ENCODE data around the gene MCEMP1.

The MCEMP1 gene

GRCh38 chr19:7665076-7665475 is 11.8 kb upstream of the MCEMP1 start:
- H3K4me3 ChIP-seq (ENCODE audit: low read depth, low read length): no peak overlapping the region
- TF ChIP-seq, protein P1, sequence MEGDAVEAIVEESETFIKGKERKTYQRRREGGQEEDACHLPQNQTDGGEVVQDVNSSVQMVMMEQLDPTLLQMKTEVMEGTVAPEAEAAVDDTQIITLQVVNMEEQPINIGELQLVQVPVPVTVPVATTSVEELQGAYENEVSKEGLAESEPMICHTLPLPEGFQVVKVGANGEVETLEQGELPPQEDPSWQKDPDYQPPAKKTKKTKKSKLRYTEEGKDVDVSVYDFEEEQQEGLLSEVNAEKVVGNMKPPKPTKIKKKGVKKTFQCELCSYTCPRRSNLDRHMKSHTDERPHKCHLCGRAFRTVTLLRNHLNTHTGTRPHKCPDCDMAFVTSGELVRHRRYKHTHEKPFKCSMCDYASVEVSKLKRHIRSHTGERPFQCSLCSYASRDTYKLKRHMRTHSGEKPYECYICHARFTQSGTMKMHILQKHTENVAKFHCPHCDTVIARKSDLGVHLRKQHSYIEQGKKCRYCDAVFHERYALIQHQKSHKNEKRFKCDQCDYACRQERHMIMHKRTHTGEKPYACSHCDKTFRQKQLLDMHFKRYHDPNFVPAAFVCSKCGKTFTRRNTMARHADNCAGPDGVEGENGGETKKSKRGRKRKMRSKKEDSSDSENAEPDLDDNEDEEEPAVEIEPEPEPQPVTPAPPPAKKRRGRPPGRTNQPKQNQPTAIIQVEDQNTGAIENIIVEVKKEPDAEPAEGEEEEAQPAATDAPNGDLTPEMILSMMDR (IDR thresholded peaks at IDR 0.05; ENCODE audit: low read depth, low read length): no peak

- no peak within 1 kb of the TSS for H3K4me3 ChIP-seq (ENCODE audit: low read depth, low read length)
- TF ChIP-seq, protein P1 (IDR thresholded peaks at IDR 0.05; ENCODE audit: low read depth, low read length): no peak
Observed at GRCh38 chr19:7668842-7669241, 8.0 kb upstream of the MCEMP1 start, which contains the start of gene RETN. RETN (plus strand) TSS chr19:7669049; CDS start chr19:7669327, 278 bp downstream.

DNA sequence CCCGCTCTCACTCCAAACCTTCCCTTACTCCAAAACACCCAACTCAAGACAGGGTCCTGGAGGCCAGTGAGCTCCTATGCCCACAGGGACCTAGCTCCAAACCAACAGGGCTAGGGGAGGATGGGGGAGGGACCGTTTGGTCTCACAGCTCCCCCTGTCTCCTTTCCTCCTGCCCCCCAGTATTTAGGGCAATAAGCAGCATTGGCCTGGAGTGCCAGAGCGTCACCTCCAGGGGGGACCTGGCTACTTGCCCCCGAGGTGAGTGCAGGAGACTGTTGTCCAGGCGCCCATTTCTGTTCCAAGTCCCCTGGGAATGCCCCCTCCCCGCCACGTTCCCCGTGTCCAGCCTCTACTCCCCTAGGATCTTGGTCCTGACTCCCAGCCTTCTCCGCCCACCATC is 7.2 kb upstream of the MCEMP1 start:
- TF ChIP-seq, protein P1 (IDR thresholded peaks at IDR 0.05; ENCODE audit: low read depth, low read length): no peak
- no peak overlapping the region for H3K4me3 ChIP-seq (ENCODE audit: low read depth, low read length)

DNA sequence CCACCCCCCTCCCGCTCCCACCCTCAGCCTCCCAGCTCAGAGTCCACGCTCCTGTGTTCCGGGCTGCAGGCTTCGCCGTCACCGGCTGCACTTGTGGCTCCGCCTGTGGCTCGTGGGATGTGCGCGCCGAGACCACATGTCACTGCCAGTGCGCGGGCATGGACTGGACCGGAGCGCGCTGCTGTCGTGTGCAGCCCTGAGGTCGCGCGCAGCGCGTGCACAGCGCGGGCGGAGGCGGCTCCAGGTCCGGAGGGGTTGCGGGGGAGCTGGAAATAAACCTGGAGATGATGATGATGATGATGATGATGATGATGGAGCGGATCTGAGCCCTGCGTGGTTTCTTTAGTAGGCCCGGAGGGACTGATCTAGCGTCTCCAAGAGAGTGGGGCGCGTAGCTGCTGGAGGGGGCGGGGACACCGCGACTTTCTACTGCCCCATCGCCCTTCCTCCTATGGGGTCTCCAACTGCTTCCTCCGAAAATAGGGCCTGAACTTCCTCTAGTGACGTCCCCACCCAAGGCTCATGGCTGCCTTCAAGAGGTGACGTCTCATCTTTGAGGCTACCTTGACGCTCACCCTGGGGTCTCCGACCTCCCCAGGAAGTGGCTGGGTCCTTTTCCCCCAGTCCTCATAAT is 6.6 kb upstream of the MCEMP1 start:
- no peak overlapping the region for H3K4me3 ChIP-seq (ENCODE audit: low read depth, low read length)

DNA sequence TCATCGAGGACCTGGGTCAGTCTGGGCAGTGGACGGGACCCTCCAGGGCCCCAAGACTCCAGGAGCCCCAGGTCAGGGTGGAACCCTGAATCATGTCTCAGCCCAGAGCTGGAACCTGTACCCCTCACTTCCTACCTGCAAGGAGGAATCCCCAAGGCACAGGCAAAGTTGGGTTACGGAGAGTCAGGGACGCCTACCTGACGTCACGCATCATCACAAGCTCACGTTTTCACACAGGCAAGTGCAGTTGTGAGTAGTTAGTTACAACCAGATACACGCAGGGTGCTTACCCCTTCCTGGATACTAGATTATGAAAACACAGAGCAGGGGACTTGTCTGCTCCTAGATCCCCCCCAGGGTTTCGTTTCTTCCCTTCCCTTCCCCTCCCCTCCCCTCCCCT is 6.1 kb upstream of the MCEMP1 start:
- TF ChIP-seq, protein P1 (IDR thresholded peaks at IDR 0.05; ENCODE audit: low read depth, low read length): no peak
- no peak overlapping the region for H3K4me3 ChIP-seq (ENCODE audit: low read depth, low read length)

More for the DNA sequence above, 6.6 kb upstream of the MCEMP1 start:
- TF ChIP-seq, protein P1 (IDR thresholded peaks at IDR 0.05; ENCODE audit: low read depth, low read length): no peak

DNA sequence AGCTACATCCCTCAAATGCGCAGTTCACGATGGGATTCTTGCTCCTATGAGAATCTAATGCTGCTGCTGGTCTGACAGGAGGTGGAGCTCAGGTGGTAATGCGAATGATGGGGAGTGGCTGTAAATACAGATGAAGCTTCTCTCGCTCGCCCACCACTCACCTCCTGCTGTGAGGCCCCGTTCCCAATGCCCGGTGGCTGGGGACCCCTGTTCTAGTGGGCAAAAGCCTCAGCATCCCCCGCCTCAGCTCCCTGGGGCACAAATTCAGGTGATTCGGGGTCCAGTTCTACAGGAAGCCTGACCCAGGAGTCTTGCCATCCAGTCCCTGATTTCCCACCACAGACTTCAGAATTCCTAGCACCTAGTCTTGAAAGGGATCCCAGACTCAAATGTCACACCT is 4.4 kb upstream of the MCEMP1 start:
- no peak overlapping the region for H3K4me3 ChIP-seq (ENCODE audit: low read depth, low read length)
- TF ChIP-seq, protein P1 (IDR thresholded peaks at IDR 0.05; ENCODE audit: low read depth, low read length): no peak

- H3K4me3 ChIP-seq (ENCODE audit: low read depth, low read length): no peak overlapping the region
Observed at GRCh38 chr19:7674010-7675005, 2.6 kb upstream of the MCEMP1 start.

More at GRCh38 chr19:7674010-7675005, 2.6 kb upstream of the MCEMP1 start:
- TF ChIP-seq, protein P1 (IDR thresholded peaks at IDR 0.05; ENCODE audit: low read depth, low read length): no peak
